Liver (tissue), 9 donors: ENCODE results near the gene ENOSF1. TPM values are rescaled to one million over a fixed set of nuclear protein-coding genes. Genes with fewer than 3 reads are reported as not detected.
A peak's percentile ranks its signal among the peaks of the same experiment; 100 is the strongest.

ENCODE experiments used
- DNase-seq: peaks from one replicate; pipeline ENCODE4 v3.0.0-alpha.2; 2017; ENCODE audit warnings: low spot score
- H3K27ac ChIP-seq, 2 donors: one replicate each; pipeline ENCODE4 v1.7.0; 2013; ENCODE audit warnings: inconsistent platforms in 2 of 2, low read length in 2 of 2, control low read depth in 1 of 2, low read depth in 1 of 2, mild to moderate bottlenecking in 1 of 2
- H3K27me3 ChIP-seq, 4 donors: one replicate each; pipeline versions ENCODE4 v1.6.1 to v1.7.0; 2013; ENCODE audit warnings: low read length in 3 of 4, inconsistent platforms in 1 of 4, mild to moderate bottlenecking in 1 of 4, moderate library complexity in 1 of 4; ENCODE audit not compliant: control insufficient read depth in 4 of 4, insufficient read depth in 4 of 4
- H3K36me3 ChIP-seq, 4 donors: one replicate each; pipeline versions ENCODE4 v1.6.1 to v1.7.0; 2013; ENCODE audit warnings: low read length in 3 of 4, mild to moderate bottlenecking in 3 of 4, low read depth in 1 of 4, moderate library complexity in 1 of 4; ENCODE audit not compliant: control insufficient read depth in 4 of 4, insufficient read depth in 3 of 4
- H3K4me1 ChIP-seq, 4 donors: one replicate each; pipeline versions ENCODE4 v1.6.1 to v1.7.0; 2013; ENCODE audit warnings: low read length in 3 of 4, mild to moderate bottlenecking in 3 of 4, moderate library complexity in 1 of 4; ENCODE audit not compliant: control insufficient read depth in 4 of 4, insufficient read depth in 4 of 4
- H3K4me3 ChIP-seq, 3 donors: one replicate each; pipeline versions ENCODE4 v1.6.1 to v1.7.0; 2013; ENCODE audit warnings: low read length in 3 of 3, control low read depth in 1 of 3, low read depth in 1 of 3, mild to moderate bottlenecking in 1 of 3
- H3K9ac ChIP-seq, 2 donors: one replicate each; pipeline ENCODE4 v1.7.0; 2013; ENCODE audit warnings: low read length in 2 of 2, mild to moderate bottlenecking in 2 of 2, moderate library complexity in 2 of 2, control low read depth in 1 of 2, low read depth in 1 of 2
- H3K9me3 ChIP-seq, 4 donors: one replicate each; pipeline versions ENCODE4 v1.6.1 to v1.7.0; 2013; ENCODE audit warnings: low read length in 3 of 4; ENCODE audit not compliant: control insufficient read depth in 4 of 4
- EGR1 ChIP-seq, 2 donors: IDR thresholded peaks; 2 replicates each; pipeline ENCODE4 v1.6.1; 2016 to 2018; ENCODE audit warnings: antibody characterized with exemption in 2 of 2, low read depth in 2 of 2
- FOXA1 ChIP-seq: IDR thresholded peaks from 2 replicates; pipeline ENCODE4 v1.6.1; 2016; ENCODE audit warnings: antibody characterized with exemption
- FOXA2 ChIP-seq: IDR thresholded peaks from 2 replicates; pipeline ENCODE4 v1.6.1; 2016; ENCODE audit warnings: antibody characterized with exemption
- GABPA ChIP-seq, 2 donors: IDR thresholded peaks in 1 of 2; conservative IDR thresholded peaks in 1 of 2; 2 replicates each; pipeline ENCODE4 v1.6.1; 2016; ENCODE audit warnings: antibody characterized with exemption in 2 of 2, mild to moderate bottlenecking in 1 of 2, moderate library complexity in 1 of 2
- HNF4A ChIP-seq, 2 donors: conservative IDR thresholded peaks; 2 replicates each; pipeline ENCODE4 v1.6.1; 2016; ENCODE audit warnings: antibody characterized with exemption in 2 of 2, mild to moderate bottlenecking in 2 of 2
- HNF4G ChIP-seq: IDR thresholded peaks from 2 replicates; pipeline ENCODE4 v1.6.1; 2016; ENCODE audit warnings: antibody characterized with exemption
- NR2F2 ChIP-seq: IDR thresholded peaks from 2 replicates; pipeline ENCODE4 v1.6.1; 2016; ENCODE audit warnings: antibody characterized with exemption
- RAD21 ChIP-seq, 2 donors: IDR thresholded peaks; 2 replicates each; pipeline ENCODE4 v1.6.1; 2016; ENCODE audit warnings: antibody characterized with exemption in 2 of 2, mild to moderate bottlenecking in 2 of 2
- RXRA ChIP-seq, 2 donors: IDR thresholded peaks; 2 replicates each; pipeline ENCODE4 v1.6.1; 2017 to 2018; ENCODE audit warnings: antibody characterized with exemption in 2 of 2, mild to moderate bottlenecking in 1 of 2
- SP1 ChIP-seq: IDR thresholded peaks from 2 replicates; pipeline ENCODE4 v1.6.1; 2018; ENCODE audit warnings: antibody characterized with exemption, mild to moderate bottlenecking
- TAF1 ChIP-seq: conservative IDR thresholded peaks from 2 replicates; pipeline ENCODE4 v1.6.1; 2016; ENCODE audit warnings: antibody characterized with exemption, mild to moderate bottlenecking
- YY1 ChIP-seq: IDR thresholded peaks from 2 replicates; pipeline ENCODE4 v1.6.1; 2016; ENCODE audit warnings: antibody characterized with exemption, mild to moderate bottlenecking
- WGBS: extraction: QIAGEN DNeasy Blood & Tissue Kit; methylation state at CpG from one replicate; pipeline ENCODE4 v1.1.7; 2013; 5-methylcytosine and 5-hydroxymethylcytosine counted together
- polyA plus RNA-seq, 2 donors: library from polyadenylated mRNA; stranded (reverse) in 1 of 2; unstranded in 1 of 2; fragments of 200-250 nt in 1 of 2; fragments of >200 nt in 1 of 2; fragmentation: Nextera tagmentation in 1 of 2; extraction: Ambion mirVana in 1 of 2; gene quantifications; one replicate each; pipeline versions ENCODE4 v1.2.1 to v1.2.3, GENCODE V29; 2013 to 2015
- total RNA-seq, 2 donors: library from RNA; depleted of rRNA; stranded (reverse); fragments of >200 nt; gene quantifications; one replicate each; pipeline ENCODE4 v1.2.3, GENCODE V29; 2014
- TF ChIP-seq, protein P1 (sequence below): IDR thresholded peaks from 2 replicates; pipeline ENCODE4 v1.6.1; 2016; ENCODE audit warnings: antibody characterized with exemption
- TF ChIP-seq, protein P2 (sequence below): IDR thresholded peaks from 2 replicates; pipeline ENCODE4 v1.6.1; 2016; ENCODE audit warnings: antibody characterized with exemption
- TF ChIP-seq, protein P3 (sequence below): IDR thresholded peaks from 2 replicates; pipeline ENCODE4 v1.6.1; 2016; ENCODE audit warnings: antibody characterized with exemption, mild to moderate bottlenecking
- TF ChIP-seq, protein P4 (sequence below): IDR thresholded peaks from 2 replicates; pipeline ENCODE4 v1.6.1; 2016; ENCODE audit warnings: antibody characterized with exemption
- TF ChIP-seq, protein P5 (sequence below): fragments of 150-350 bp; IDR thresholded peaks from 2 replicates; pipeline ENCODE4 v1.5.1; 2017; ENCODE audit warnings: improper control_type of control experiment, low read depth, low read length; ENCODE audit not compliant: missing input control
- donor health status: healthy.
- donor health status: healthy.
- donor health status: healthy.
- donor health status: healthy.
- donor health status: healthy.

The ENOSF1 gene
- total and polyA plus RNA-seq, 4 donors: 34.0 to 96.1 (median 53.6) TPM

DNA sequence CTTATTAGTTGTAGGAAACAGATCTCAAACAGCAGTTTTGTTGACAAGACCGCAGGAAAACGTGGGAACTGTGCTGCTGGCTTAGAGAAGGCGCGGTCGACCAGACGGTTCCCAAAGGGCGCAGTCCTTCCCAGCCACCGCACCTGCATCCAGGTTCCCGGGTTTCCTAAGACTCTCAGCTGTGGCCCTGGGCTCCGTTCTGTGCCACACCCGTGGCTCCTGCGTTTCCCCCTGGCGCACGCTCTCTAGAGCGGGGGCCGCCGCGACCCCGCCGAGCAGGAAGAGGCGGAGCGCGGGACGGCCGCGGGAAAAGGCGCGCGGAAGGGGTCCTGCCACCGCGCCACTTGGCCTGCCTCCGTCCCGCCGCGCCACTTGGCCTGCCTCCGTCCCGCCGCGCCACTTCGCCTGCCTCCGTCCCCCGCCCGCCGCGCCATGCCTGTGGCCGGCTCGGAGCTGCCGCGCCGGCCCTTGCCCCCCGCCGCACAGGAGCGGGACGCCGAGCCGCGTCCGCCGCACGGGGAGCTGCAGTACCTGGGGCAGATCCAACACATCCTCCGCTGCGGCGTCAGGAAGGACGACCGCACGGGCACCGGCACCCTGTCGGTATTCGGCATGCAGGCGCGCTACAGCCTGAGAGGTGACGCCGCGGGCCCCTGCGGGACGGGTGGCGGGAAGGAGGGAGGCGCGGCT is 55.0 kb downstream of the ENOSF1 start, which contains the start of gene TYMS:
TYMS (plus strand) TSS at position 343 of the 690 bp plus-strand sequence; CDS start at position 433, 90 bp downstream.
- TF ChIP-seq FOXA1: no peak
- TF ChIP-seq, protein P1, sequence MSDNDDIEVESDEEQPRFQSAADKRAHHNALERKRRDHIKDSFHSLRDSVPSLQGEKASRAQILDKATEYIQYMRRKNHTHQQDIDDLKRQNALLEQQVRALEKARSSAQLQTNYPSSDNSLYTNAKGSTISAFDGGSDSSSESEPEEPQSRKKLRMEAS: no peak
- no peak for TF ChIP-seq RAD21 (IDR thresholded peaks at IDR 0.05)
- TF ChIP-seq, protein P2, sequence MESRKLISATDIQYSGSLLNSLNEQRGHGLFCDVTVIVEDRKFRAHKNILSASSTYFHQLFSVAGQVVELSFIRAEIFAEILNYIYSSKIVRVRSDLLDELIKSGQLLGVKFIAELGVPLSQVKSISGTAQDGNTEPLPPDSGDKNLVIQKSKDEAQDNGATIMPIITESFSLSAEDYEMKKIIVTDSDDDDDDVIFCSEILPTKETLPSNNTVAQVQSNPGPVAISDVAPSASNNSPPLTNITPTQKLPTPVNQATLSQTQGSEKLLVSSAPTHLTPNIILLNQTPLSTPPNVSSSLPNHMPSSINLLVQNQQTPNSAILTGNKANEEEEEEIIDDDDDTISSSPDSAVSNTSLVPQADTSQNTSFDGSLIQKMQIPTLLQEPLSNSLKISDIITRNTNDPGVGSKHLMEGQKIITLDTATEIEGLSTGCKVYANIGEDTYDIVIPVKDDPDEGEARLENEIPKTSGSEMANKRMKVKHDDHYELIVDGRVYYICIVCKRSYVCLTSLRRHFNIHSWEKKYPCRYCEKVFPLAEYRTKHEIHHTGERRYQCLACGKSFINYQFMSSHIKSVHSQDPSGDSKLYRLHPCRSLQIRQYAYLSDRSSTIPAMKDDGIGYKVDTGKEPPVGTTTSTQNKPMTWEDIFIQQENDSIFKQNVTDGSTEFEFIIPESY: no peak
- TF ChIP-seq GABPA (IDR thresholded peaks at IDR 0.05 in 1 of 2, conservative IDR thresholded peaks at IDR 0.05 in 1 of 2): no peak
- TF ChIP-seq HNF4G: no peak
- TF ChIP-seq HNF4A (conservative IDR thresholded peaks at IDR 0.05): no peak
- TF ChIP-seq YY1: no peak
- TF ChIP-seq, protein P3, sequence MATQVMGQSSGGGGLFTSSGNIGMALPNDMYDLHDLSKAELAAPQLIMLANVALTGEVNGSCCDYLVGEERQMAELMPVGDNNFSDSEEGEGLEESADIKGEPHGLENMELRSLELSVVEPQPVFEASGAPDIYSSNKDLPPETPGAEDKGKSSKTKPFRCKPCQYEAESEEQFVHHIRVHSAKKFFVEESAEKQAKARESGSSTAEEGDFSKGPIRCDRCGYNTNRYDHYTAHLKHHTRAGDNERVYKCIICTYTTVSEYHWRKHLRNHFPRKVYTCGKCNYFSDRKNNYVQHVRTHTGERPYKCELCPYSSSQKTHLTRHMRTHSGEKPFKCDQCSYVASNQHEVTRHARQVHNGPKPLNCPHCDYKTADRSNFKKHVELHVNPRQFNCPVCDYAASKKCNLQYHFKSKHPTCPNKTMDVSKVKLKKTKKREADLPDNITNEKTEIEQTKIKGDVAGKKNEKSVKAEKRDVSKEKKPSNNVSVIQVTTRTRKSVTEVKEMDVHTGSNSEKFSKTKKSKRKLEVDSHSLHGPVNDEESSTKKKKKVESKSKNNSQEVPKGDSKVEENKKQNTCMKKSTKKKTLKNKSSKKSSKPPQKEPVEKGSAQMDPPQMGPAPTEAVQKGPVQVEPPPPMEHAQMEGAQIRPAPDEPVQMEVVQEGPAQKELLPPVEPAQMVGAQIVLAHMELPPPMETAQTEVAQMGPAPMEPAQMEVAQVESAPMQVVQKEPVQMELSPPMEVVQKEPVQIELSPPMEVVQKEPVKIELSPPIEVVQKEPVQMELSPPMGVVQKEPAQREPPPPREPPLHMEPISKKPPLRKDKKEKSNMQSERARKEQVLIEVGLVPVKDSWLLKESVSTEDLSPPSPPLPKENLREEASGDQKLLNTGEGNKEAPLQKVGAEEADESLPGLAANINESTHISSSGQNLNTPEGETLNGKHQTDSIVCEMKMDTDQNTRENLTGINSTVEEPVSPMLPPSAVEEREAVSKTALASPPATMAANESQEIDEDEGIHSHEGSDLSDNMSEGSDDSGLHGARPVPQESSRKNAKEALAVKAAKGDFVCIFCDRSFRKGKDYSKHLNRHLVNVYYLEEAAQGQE: no peak
- no peak for TF ChIP-seq NR2F2
- TF ChIP-seq EGR1 (IDR thresholded peaks at IDR 0.05; ENCODE audit: low read depth in 2 of 2): no peak
- TF ChIP-seq, protein P4, sequence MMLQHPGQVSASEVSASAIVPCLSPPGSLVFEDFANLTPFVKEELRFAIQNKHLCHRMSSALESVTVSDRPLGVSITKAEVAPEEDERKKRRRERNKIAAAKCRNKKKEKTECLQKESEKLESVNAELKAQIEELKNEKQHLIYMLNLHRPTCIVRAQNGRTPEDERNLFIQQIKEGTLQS: no peak
- TF ChIP-seq TAF1: no peak
- no peak for TF ChIP-seq RXRA (IDR thresholded peaks at IDR 0.05)
- TF ChIP-seq FOXA2: no peak
- TF ChIP-seq SP1: no peak
- TF ChIP-seq, protein P5, sequence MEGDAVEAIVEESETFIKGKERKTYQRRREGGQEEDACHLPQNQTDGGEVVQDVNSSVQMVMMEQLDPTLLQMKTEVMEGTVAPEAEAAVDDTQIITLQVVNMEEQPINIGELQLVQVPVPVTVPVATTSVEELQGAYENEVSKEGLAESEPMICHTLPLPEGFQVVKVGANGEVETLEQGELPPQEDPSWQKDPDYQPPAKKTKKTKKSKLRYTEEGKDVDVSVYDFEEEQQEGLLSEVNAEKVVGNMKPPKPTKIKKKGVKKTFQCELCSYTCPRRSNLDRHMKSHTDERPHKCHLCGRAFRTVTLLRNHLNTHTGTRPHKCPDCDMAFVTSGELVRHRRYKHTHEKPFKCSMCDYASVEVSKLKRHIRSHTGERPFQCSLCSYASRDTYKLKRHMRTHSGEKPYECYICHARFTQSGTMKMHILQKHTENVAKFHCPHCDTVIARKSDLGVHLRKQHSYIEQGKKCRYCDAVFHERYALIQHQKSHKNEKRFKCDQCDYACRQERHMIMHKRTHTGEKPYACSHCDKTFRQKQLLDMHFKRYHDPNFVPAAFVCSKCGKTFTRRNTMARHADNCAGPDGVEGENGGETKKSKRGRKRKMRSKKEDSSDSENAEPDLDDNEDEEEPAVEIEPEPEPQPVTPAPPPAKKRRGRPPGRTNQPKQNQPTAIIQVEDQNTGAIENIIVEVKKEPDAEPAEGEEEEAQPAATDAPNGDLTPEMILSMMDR: no peak
- Histone ChIP-seq H3K27me3 (no peaks in the 10 kb centered on the region), H3K36me3 (no peaks in the 10 kb centered on the region), H3K4me1 (peaks cover 11 to 17% (median 14%) of the 10 kb centered on the region in 4 donors), H3K4me3 (peak within 1 kb of the TSS; percentile 63 to 84 (median 75)), H3K27ac (no peak within 1 kb of the TSS), H3K9ac (no peak within 1 kb of the TSS), H3K9me3 (no peaks in the 10 kb centered on the region)
- DNase-seq: peak; percentile 64
- under 1% methylated on average over 79 of the region's 79 CpGs for WGBS
